ENCODE data around the gene ROBO1.

The ROBO1 gene

DNA sequence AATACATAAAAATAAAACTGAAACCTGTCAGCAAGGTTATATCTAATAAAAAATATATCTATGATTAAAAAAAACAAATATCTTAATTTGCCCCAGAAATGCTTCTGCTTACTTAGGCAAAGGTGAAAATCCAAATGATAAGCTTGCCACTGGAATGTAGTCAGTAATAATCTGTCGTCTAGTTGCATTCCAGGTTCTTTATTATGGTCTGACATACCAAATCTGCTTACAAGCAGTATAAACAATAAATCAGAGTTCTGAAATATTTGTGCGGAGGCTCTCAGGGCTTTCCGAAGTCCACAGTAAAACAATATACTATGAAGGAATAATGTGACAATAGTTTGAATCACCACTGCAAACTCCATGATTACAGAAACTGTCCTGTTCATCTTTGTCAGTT, 1133.5 kb downstream of the ROBO1 start:
- no peak for DNase-seq (ENCODE audit: low read depth in 2 of 2)

DNA sequence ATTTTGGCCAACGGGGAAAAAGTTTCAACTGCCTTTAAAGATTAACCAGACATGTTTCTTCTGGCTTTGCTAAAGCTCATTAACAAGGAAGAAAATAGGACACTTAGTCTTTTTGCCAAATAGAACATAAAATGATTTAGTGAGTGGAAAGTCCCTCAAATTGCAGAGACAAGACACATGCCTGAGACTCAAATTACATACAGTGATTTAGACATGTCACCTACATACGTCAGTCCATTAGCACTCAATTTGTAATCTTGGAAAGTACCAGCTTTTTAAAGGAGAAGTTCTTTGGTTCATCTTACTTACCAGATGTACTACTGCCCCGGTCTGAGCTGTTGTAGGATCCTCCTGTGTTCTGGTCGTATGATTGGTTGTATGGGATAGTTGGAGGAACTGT, 1134.2 kb downstream of the ROBO1 start:
- DNase-seq (ENCODE audit: low read depth in 2 of 2): no peak

DNA sequence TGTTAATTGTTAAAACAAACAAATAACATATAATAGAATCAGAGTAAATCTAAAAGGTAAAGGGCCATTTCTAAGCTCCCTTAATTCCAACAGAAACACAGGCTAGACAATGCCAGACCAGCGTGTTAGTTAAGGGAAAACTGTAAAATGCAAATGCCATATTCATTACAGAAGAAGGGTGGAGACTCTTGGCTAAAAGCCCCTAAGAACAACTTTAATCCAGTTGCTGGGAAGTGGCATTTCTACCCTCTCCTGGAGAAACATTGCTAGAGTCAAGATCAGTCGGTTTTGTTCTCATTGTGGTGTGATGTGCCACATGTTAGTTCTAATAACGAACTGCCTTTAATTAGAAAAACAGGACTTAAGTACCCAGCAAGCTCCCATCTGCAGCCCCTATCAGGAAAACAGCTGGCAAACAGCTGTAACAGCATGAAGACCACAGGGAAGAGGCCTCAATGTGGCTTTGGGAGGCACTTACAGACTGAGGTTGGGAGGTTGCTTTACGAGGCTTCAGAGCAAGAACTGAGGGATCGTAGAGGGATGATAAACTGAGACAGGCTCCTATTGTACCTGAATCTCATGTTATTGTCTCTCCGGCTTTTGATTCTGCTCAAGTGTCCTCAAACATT, 1134.8 kb downstream of the ROBO1 start:
- no peak for DNase-seq (ENCODE audit: low read depth in 2 of 2)

DNA sequence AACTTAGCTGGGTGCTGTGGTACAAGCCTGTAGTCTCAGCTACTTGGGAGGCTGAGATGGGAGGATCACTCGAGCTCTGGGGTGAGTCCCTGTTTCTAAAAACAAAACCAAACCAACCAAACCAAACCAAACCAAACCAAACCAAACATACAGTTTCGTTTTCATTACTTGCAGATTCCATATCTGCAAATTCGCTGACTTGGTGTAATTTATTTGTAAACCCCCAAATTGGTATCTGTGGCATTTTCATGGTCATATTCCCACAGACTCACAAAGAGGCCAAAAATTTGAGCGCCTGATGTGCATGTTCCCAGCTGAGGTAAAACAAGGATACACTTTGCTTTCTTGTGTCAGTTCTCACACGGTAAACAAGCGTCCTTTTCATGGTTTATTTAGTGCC, 1138.3 kb downstream of the ROBO1 start:
- no peak for DNase-seq (ENCODE audit: low read depth in 2 of 2)

DNA sequence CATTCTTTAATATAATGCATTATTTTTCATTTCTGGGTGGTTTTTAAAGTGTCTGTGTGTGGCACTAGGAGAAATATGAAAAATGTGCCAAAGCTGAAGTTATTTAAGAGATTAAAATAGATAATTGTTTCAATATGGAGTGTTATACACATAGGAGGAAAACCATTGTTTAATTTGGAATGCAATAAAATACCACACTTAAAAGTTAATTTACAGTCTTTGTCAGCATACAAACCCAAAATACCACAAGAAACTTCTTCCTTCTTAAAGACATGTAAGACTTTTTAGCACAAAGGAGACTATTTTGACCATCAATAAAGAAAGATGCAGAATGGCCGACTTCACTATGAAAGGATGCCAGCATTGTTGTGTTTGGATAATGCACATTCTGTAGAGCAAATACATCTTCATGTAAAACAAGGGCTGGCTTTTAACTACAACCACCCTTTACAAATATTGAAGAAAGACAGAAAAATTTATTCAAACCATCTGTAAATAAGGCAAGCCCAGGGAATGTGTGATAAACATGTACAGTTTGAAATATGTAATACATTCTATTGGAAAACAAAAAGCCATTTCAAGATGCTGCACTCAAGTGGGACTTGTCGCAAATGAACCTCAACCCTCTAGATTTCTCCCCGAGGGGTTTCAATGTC, 1146.6 kb downstream of the ROBO1 start:
- DNase-seq (ENCODE audit: low read depth in 2 of 2): no peak

DNA sequence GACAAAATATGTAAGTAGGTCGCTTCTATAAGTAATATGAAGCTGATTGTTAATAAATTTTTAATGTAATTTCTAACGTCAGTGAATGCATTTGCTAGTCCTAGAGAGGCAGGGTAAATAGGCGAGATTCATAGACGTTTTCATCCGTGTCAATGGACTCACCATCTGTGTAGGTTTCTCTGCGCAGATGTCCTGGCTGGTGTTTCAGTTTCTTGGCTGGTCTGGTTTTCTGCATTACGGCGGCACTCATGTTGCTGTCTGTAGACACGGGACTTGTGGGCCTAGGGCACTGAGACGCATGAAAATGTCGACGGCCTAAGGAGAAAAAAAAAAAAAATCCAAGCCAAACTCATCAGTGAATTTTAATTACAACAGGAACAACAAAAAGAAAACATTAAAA, 1153.3 kb downstream of the ROBO1 start:
- DNase-seq (ENCODE audit: low read depth in 2 of 2): no peak

DNA sequence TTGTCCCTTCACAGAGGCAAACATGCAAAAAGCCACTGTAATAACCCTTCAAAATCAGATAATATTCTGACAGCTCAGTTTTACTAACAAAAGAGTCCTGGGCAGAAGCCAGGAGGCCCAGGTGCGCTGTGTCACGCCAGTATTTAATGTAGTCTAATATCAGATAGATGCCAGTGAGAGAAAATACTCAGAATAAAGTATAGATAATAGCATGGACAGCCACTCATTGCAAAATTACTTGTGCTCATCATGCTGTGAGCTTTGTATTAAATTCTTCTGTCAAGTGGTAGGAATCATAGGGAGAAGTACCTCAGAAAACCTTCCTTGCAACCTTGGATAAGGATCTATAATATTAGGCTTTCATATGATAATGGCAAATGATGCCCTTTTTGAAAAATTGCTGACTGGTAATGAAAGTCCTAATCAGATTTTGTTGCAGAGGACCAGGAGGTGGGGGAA, 1154.3 kb downstream of the ROBO1 start:
- no peak for DNase-seq (ENCODE audit: low read depth in 2 of 2)

DNA sequence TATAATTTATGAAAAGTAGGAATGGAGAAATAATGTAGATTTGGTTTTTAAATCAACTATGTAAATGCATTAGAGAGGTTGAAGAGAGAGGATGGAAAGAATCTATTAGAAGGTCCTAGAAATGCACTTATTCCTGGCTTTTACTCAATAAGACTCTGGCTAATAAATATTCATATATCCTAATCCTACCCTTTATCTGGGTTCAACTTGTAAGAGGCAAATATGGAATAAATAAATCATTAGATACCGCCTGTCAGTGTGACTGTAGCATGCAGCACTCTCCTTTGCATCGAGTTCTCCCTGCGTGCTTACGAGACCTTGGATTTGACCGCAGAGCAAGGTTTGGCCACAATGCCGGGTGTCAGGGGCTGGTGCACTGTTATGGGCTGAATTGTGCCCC, 1156.5 kb downstream of the ROBO1 start:
- no peak for DNase-seq (ENCODE audit: low read depth in 2 of 2)

DNA sequence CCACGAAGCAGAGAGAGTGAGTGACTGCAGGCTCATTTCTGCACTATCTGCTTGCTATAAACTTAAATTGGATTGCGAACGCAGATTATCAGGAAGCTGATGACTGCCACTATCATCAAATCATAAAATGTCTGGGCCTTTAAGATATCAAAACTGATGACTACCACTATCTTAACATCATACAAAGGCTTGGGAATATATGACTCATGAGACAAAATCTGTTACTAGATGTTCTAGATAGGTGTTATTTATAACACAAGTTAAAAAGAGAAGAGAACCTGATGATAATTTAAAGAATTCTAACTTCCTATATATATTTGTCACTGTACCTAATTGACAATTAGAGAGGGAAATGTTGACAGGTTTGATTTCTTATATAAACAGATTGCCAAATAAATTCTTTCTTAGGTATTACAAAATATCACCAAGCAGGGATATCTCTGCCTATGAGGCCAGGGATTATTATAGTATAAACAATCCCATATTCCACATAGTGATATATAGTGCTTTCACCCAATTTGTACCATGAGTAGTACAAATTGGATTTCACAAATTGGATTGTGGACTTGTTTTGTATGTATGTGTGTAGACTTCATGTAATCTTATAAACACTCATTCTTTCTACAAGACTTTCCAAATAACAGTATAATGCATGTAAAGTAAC, 1157.2 kb downstream of the ROBO1 start:
- no peak for DNase-seq (ENCODE audit: low read depth in 2 of 2)

DNA sequence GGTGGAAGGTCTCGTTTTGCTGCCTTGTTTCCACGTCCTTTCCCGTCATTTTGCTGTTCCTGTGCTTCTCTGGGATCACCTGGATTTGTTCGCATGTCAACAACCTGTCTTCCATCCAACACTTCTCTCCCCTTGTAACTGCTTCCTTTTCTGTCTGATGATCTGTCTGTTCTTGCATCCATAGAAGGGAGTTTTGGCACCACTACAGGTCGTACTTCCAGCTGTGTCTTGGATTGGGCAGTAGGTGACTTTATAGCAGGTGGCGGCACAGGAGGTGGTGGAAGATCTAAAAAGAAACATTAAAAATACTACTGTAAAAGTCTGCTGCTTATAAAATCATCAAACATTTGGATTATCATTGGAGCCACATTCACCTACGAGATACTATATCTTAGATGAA, 1161.0 kb downstream of the ROBO1 start:
- no peak for DNase-seq (ENCODE audit: low read depth in 2 of 2)

DNA sequence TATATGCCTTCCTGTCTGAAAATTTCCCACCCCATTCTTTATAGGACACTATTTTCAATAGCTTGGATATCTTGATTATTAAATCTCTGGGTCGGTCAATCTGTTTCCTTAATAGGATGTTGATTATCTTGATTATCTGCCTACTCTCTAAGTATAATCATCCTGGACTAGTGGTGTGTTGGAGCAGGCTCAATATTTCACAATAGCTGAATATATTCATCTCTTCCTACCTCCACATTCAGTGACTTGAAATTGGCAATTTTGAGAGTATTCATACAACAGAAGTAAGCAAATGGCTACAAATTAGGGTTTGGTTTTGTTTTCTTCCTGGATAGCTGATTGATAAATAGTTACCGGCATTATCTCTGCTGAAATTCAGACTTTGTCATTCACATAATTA, 1162.6 kb downstream of the ROBO1 start:
- no peak for DNase-seq (ENCODE audit: low read depth in 2 of 2)

DNA sequence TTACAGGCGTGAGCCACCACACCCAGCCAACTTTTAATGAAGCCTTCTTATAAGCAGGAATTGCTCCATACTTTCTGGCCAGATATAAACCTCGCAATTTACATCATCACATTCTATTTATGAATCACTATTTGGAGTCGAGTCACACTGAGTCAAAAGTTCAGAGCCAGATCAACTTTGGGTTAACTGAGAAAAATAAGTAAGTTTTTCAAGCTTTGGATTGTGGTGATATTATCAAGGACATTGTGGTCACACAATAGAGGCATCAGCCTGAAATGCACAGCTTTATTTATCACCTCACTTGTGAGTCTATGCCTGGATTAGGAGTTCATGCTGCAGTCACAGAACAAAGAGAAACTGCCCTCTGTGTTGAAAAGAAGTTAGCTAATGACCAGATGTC, 1163.5 kb downstream of the ROBO1 start:
- DNase-seq (ENCODE audit: low read depth in 2 of 2): no peak

DNA sequence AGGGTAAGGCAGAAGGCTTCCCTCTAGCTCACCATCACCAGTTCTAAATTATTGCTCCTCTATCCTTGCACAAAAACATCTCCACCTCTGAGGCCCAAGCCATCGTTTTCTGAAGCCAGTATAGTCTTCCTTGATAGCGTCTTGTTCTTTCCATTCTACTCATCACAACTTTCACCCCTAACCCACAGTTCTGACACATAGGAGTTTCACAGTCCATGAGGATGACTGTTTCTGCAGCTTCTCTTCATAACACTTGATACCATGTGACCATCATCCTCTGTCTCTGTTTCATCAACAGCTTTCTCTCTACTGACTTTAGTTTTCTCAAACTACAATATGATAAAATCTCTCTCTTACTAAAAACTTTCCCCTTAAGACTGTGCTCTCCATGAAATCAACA, 1166.5 kb downstream of the ROBO1 start:
- DNase-seq (ENCODE audit: low read depth in 2 of 2): no peak

DNA sequence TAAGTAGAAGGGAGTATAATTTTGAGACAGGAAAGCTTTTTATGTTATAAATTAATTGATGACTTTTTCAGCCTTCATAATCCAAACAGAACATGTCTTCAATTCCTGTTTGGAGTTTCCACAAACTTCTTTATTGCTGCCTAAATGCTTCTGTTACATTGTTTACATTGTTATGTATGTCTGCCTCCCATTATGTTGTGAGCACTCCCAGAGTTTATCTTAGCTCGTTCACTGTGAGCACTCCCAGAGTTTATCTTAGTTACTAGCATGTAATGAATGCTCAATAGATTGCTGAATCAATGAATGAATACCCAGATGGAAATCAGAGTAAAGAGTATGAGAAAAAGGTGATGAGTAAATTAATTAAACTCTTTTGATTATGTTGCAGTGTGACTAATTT, 1178.0 kb downstream of the ROBO1 start:
- no peak for DNase-seq (ENCODE audit: low read depth in 2 of 2)

DNA sequence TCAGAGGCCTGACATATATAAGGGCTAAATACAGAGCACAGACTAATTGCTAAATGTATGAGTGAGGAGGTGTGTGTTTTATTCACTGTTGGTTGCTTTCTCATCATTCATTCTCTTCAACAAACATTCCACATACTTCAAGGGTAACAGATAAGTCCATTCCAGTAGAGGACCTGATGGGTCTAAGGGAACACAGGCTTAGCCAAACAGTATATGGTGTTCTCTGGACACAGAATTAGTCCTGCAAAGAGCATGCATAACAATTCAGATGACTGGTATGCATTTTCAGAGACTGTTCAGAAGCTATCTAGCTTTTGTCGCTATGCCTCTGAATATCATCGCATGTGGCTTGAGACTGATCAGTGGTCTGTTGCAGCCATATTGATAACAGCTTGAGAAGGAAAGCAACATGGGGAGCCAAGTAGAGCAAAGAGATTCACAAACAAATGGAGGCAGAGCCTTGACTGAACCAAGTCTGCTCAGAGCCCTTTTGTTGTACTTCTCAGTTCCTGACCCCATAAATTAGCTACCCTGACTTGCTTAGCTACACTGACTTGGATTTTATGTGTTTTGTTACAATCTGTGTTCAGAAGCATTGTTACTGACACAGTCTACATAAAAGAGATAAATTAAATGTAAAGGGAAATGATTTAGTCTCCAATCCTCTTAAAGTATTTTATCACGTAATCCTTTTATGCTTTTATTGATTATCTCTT, 1178.7 kb downstream of the ROBO1 start:
- no peak for DNase-seq (ENCODE audit: low read depth in 2 of 2)

DNA sequence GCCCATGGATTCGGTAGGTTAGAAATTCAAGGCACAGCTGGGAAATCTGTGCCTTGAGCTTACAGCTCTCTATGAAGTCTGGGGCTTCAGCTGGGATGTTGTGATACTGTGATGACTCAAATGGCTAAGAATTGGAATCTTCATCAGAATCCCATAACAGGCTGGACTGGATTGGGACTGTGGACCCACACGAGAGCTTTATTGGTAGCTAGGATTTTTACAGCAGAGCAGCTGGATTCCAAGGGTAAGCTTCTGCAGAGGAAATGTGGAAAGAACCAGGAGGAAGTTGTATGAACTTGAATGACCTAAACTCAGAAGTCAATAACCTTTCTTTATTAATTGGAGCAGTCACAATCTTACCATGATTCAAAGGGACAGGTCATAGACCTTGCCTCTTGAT, 1187.1 kb downstream of the ROBO1 start:
- no peak for DNase-seq (ENCODE audit: low read depth in 2 of 2)

DNA sequence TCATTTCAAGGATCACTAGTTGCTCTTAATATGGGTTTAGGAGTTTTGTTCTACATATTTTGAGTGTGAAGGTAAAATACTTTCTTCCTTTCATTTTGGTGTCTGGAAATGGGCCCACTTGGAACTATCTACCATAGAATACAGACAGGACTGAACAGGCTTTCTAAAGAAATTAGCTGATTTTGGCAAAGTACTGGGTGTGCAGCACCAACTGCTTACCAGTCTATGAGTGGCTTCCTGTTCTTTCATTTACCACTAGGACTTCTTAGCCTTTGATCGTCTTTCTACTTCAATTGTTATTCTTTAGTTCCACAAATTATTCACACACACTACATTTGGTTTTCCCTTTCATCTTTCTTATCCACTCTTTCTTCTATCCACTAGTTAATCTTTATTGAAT, 1196.3 kb downstream of the ROBO1 start:
- DNase-seq (ENCODE audit: low read depth in 2 of 2): no peak

DNA sequence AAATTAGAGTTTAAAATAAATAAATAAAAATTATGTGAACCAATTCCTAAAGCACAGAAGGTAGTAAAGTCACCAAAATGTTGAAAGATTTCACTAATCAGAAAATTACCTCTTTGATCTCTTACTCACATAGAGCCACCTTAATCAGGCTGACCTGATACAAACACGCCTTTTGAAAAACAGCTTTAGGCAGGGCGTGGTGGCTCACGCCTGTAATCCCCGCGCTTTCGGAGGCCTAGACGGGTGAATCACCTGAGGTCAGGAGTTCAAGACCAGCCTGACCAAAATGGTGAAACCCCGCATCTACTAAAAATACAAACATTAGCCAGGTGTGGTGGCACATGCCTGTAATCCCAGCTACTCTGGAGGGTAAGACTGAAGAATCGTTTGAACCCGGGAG, 1197.3 kb downstream of the ROBO1 start:
- DNase-seq (ENCODE audit: low read depth in 2 of 2): no peak

DNA sequence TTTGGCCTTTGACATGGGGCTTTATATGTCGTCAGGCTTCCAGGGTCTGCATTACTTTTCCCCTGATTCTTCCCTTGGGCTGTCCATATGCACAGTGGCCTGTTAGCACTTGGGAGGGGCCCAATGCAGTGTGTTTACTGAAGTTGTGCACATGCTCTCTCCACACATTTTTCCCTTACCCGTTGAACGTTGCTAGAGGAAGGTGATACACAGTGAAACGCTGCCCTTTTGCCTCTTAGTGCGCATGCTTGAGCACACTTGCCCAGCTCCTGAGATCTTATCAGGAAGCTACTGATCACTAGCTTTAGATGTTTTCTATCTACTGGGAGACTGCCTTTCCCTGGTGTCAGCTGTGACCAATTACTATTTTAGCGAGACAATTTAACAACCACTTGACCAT, 1198.0 kb downstream of the ROBO1 start:
- DNase-seq (ENCODE audit: low read depth in 2 of 2): no peak

DNA sequence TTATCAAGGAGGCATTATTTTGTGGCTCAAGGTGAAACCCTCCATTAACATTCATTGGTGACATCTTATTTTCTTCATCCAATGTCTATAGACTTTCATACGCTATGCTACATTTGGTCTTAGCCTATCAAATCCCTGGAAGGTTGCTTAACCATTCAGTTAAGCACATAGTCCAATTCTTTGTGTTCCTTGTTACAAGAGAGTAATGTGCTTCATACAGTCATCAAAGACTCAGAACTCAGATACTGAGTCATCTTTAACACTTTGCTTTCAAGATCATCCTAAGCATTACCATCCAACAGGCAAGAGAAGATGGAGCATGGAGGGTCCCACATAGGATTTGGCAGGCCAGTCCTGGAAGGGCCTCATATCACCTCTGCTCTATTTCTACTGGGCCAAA, 1202.1 kb downstream of the ROBO1 start:
- no peak for DNase-seq (ENCODE audit: low read depth in 2 of 2)

DNA sequence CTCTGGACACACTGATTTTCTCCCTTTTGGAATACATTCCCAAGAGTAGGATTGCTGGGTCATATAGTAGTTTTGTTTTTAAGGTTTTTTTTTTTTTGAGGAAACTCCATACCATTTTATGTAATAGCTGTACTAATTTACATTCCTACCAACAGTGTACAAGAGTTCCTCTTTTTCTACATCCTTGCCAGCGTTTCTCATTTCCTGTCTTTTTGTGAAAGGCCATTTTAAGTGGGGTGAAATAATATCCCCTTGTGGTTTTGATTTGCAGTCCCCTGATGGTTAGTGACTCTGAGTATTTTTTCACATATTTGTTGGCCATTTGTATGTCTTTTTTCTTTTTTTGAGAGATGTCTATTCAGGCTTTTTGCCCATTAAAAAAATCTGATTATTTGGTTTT, 1205.5 kb downstream of the ROBO1 start:
- no peak for DNase-seq (ENCODE audit: low read depth in 2 of 2)
